ENCODE results near the gene TEKT3.

GRCh38 chr17:15255713-15256454 lies 85.5 kb downstream of the TEKT3 start:
- TF ChIP-seq, protein P1, sequence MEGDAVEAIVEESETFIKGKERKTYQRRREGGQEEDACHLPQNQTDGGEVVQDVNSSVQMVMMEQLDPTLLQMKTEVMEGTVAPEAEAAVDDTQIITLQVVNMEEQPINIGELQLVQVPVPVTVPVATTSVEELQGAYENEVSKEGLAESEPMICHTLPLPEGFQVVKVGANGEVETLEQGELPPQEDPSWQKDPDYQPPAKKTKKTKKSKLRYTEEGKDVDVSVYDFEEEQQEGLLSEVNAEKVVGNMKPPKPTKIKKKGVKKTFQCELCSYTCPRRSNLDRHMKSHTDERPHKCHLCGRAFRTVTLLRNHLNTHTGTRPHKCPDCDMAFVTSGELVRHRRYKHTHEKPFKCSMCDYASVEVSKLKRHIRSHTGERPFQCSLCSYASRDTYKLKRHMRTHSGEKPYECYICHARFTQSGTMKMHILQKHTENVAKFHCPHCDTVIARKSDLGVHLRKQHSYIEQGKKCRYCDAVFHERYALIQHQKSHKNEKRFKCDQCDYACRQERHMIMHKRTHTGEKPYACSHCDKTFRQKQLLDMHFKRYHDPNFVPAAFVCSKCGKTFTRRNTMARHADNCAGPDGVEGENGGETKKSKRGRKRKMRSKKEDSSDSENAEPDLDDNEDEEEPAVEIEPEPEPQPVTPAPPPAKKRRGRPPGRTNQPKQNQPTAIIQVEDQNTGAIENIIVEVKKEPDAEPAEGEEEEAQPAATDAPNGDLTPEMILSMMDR (IDR thresholded peaks at IDR 0.05) = no peak
- TF ChIP-seq EP300 (IDR thresholded peaks at IDR 0.05) = no peak
- TF ChIP-seq POLR2AphosphoS5 (IDR thresholded peaks at IDR 0.05) = no peak
